ENCODE measurements around the gene JAG1. TPM values are rescaled to one million over a fixed set of nuclear protein-coding genes. Genes with fewer than 3 reads are reported as not detected.
"Not testable (repeated sequence)": the region's sequence is repeated elsewhere in the genome, so short reads cannot be mapped to it uniquely, and the experiment has no call there.

The JAG1 gene
- total RNA-seq, 3 donors from 2014 or later (not counting 1 experiment from before 2014, with no cell fraction given), result 8.1 to 12.3 (median 8.7) TPM

- intact Hi-C loops (cut with micrococcal nuclease), result no loop called here
- ATAC-seq, result no peak
Measured at GRCh38 chr20:10590950-10591671, 82.7 kb downstream of the JAG1 start.

GRCh38 chr20:10590446-10590845 is 83.4 kb downstream of the JAG1 start:
- ATAC-seq; H3K4me3 Mint-ChIP-seq; H3K27ac Mint-ChIP-seq; H3K4me1 Mint-ChIP-seq; H3K36me3 ChIP-seq (ENCODE audit: control insufficient read depth, insufficient read depth, low read length); DNase-seq; H3K9me3 Mint-ChIP-seq; H3K4me1 ChIP-seq (ENCODE audit: control insufficient read depth, insufficient read depth, low read length); H3K4me3 ChIP-seq (ENCODE audit: low read length); H3K9me3 ChIP-seq (ENCODE audit: control insufficient read depth, insufficient read depth, low read length); H3K36me3 Mint-ChIP-seq; H3K27me3 ChIP-seq (ENCODE audit: control insufficient read depth, insufficient read depth, low read length); H3K27me3 Mint-ChIP-seq (ENCODE audit: low read depth in 2 of 2); H3K27ac ChIP-seq (ENCODE audit: low read length); intact Hi-C loops (cut with micrococcal nuclease): not testable (repeated sequence)
- 96% methylated on average over 10 of the region's 10 CpGs for WGBS (ENCODE audit: insufficient coverage)

More at GRCh38 chr20:10590950-10591671, 82.7 kb downstream of the JAG1 start:
- no peaks in the 10 kb centered on the region for H3K27me3 ChIP-seq (ENCODE audit: control insufficient read depth, insufficient read depth, low read length)
- H3K4me3 Mint-ChIP-seq, result no peak overlapping the region
- H3K27ac ChIP-seq (ENCODE audit: low read length), result no peak overlapping the region
- no peak for TF ChIP-seq CTCF (IDR thresholded peaks at IDR 0.05)
- H3K4me1 ChIP-seq (ENCODE audit: control insufficient read depth, insufficient read depth, low read length), result no peaks in the 10 kb centered on the region
- H3K36me3 ChIP-seq (ENCODE audit: control insufficient read depth, insufficient read depth, low read length), result no peaks in the 10 kb centered on the region
- peaks cover 0 to 5% of the 10 kb centered on the region in 2 donors for H3K4me1 Mint-ChIP-seq
- WGBS (ENCODE audit: insufficient coverage), result 100% methylated on average over 1 of the region's 1 CpG
- H3K36me3 Mint-ChIP-seq, result no peaks in the 10 kb centered on the region
- H3K27me3 Mint-ChIP-seq (ENCODE audit: low read depth in 2 of 2), result no peaks in the 10 kb centered on the region
- no peaks in the 10 kb centered on the region for H3K9me3 ChIP-seq (ENCODE audit: control insufficient read depth, insufficient read depth, low read length)
- no peak overlapping the region for H3K4me3 ChIP-seq (ENCODE audit: low read length)
- DNase-seq, result no peak
- no peaks in the 10 kb centered on the region for H3K9me3 Mint-ChIP-seq
- no peak overlapping the region for H3K27ac Mint-ChIP-seq

Other genes with a start within 250 kb of the JAG1 start
- 1 to 10 TPM; 3.5 to 6.2 (median 3.6) TPM for gene MKKS, start 239.8 kb downstream of the JAG1 start, total RNA-seq
- gene SLX4IP, start 238.7 kb downstream of the JAG1 start, total RNA-seq, result 1 to 10 TPM; 2.9 to 5.5 (median 5.2) TPM